T-helper 22 cell (primary cell): Measurements from ENCODE around the gene GALNT2.
A peak's percentile ranks its signal among the peaks of the same experiment; 100 is the strongest.

Source experiments
- DNase-seq: peaks from one replicate; pipeline ENCODE4 v3.0.0-alpha.2; 2020; ENCODE audit warnings: low read depth

GALNT2 gene

GRCh38 chr1:230163719-230164118 is 96.7 kb downstream of the GALNT2 start:
- DNase-seq = no peak

- no peak for DNase-seq
Observed at GRCh38 chr1:230165536-230165935, 98.5 kb downstream of the GALNT2 start.

- no peak for DNase-seq
Observed at GRCh38 chr1:230166366-230167132, 99.5 kb downstream of the GALNT2 start.

- DNase-seq = peak; percentile 9
Observed at GRCh38 chr1:230167419-230167852, 100.4 kb downstream of the GALNT2 start.

- DNase-seq = no peak
Observed at GRCh38 chr1:230169454-230170152, 102.6 kb downstream of the GALNT2 start.

GRCh38 chr1:230170153-230170547 is 103.1 kb downstream of the GALNT2 start:
- no peak for DNase-seq

GRCh38 chr1:230170622-230171021 is 103.6 kb downstream of the GALNT2 start:
- no peak for DNase-seq

GRCh38 chr1:230171356-230172015 is 104.4 kb downstream of the GALNT2 start:
- DNase-seq = no peak

GRCh38 chr1:230172016-230172537 is 105.0 kb downstream of the GALNT2 start:
- DNase-seq = no peak

GRCh38 chr1:230173187-230173975 is 106.3 kb downstream of the GALNT2 start:
- DNase-seq = no peak

GRCh38 chr1:230174041-230174440 is 107.0 kb downstream of the GALNT2 start:
- no peak for DNase-seq

- no peak for DNase-seq
Observed at GRCh38 chr1:230174471-230175162, 107.6 kb downstream of the GALNT2 start.

- no peak for DNase-seq
Observed at GRCh38 chr1:230175163-230175747, 108.2 kb downstream of the GALNT2 start.

- DNase-seq = no peak
Observed at GRCh38 chr1:230175839-230176238, 108.8 kb downstream of the GALNT2 start.

GRCh38 chr1:230176326-230176725 is 109.3 kb downstream of the GALNT2 start:
- DNase-seq = no peak

- no peak for DNase-seq
Observed at GRCh38 chr1:230176871-230177411, 109.9 kb downstream of the GALNT2 start.

- no peak for DNase-seq
Observed at GRCh38 chr1:230179249-230179648, 112.2 kb downstream of the GALNT2 start.

- DNase-seq = no peak
Observed at GRCh38 chr1:230185076-230186001, 118.3 kb downstream of the GALNT2 start.
